SU-DHL-6 (cell line): ENCODE results near the gene VAMP5.

Source experiments
- CTCF ChIP-seq: fragments of 200-600 bp; sonication (generic); IDR thresholded peaks from one replicate; pipeline ENCODE4 v1.5.1; 2017; ENCODE audit warnings: antibody characterized with exemption, mild to moderate bottlenecking, low read length, moderate library complexity; ENCODE audit not compliant: insufficient read depth, poor library complexity, severe bottlenecking
- EZH2phosphoT487 ChIP-seq: fragments of 200-600 bp; sonication (generic), shearing (Covaris generic); conservative IDR thresholded peaks from 2 replicates; pipeline ENCODE4 v1.6.1; 2018; ENCODE audit warnings: mild to moderate bottlenecking, antibody characterized with exemption, low read length, moderate library complexity, mixed read lengths

- TF ChIP-seq CTCF = no peak
- TF ChIP-seq EZH2phosphoT487 = no peak
Observed at GRCh38 chr2:85585781-85586105, 1.5 kb downstream of the VAMP5 start.
